Endothelial cell of umbilical vein (primary cell): ENCODE measurements around the gene OR6K3.

ENCODE experiments used
- EZH2 ChIP-seq: IDR thresholded peaks from 2 replicates; pipeline ENCODE4 v1.6.1; 2012; ENCODE audit warnings: borderline replicate concordance, low read depth, mild to moderate bottlenecking, moderate library complexity, low read length, inconsistent platforms; ENCODE audit not compliant: severe bottlenecking
- GATA2 ChIP-seq: IDR thresholded peaks from 2 replicates; pipeline ENCODE4 v1.7.0; 2011; ENCODE audit warnings: low read depth, mild to moderate bottlenecking, moderate library complexity, mixed read lengths, low read length; ENCODE audit not compliant: insufficient read length, insufficient read depth
- JUN ChIP-seq: IDR thresholded peaks from 2 replicates; pipeline ENCODE4 v1.6.1; 2011; ENCODE audit warnings: borderline replicate concordance, low read depth; ENCODE audit not compliant: insufficient read length, insufficient read depth
- MYC ChIP-seq: IDR thresholded peaks from one replicate; pipeline ENCODE4 v1.6.1; 2011; ENCODE audit warnings: mild to moderate bottlenecking, low read depth, low read length
- POLR2A ChIP-seq: IDR thresholded peaks from 2 replicates; pipeline ENCODE4 v1.6.1; 2012; ENCODE audit warnings: low read depth, mild to moderate bottlenecking, control low read depth, low read length
- POLR2AphosphoS5 ChIP-seq: IDR thresholded peaks from 2 replicates; pipeline ENCODE4 v1.6.1; 2012; ENCODE audit warnings: low read depth, mild to moderate bottlenecking, control low read depth, low read length, moderate library complexity; ENCODE audit not compliant: insufficient read depth
- TF ChIP-seq, protein P1 (sequence below), 2 donors: IDR thresholded peaks; 1 replicate in 1 of 2; 2 replicates in 1 of 2; pipeline ENCODE4 v1.5.1; 2011; ENCODE audit warnings: low read length in 2 of 2, mild to moderate bottlenecking in 2 of 2, moderate library complexity in 2 of 2, control low read depth in 1 of 2, inconsistent platforms in 1 of 2, low read depth in 1 of 2; ENCODE audit not compliant: insufficient read depth in 1 of 2; ENCODE audit errors: extremely low read depth in 1 of 2
- TF ChIP-seq, protein P2 (sequence below): IDR thresholded peaks from 2 replicates; pipeline ENCODE4 v1.6.1; 2011; ENCODE audit not compliant: insufficient read depth, insufficient read length

DNA sequence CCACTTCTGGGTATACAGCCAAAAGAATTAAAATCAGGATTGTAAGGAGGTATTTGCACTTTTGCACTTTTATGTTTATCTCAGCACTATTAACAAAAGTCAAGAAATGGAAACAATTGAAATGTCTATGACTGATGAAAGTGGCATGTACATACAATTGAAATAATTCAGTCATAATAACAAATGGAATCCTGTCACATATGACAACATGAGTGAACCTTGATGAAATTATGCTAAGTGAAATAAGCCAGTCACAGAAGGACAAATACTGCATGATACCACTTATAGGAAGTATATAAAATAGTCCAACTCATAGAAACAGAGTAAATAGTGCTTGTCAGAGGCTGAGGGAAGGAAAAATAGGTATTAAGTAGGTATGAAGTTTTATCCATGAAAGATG, 30.6 kb downstream of the OR6K3 start:
- TF ChIP-seq EZH2 (no peak), GATA2 (no peak), POLR2A (no peak), JUN (no peak), POLR2AphosphoS5 (no peak), MYC (no peak)
- TF ChIP-seq, protein P1, sequence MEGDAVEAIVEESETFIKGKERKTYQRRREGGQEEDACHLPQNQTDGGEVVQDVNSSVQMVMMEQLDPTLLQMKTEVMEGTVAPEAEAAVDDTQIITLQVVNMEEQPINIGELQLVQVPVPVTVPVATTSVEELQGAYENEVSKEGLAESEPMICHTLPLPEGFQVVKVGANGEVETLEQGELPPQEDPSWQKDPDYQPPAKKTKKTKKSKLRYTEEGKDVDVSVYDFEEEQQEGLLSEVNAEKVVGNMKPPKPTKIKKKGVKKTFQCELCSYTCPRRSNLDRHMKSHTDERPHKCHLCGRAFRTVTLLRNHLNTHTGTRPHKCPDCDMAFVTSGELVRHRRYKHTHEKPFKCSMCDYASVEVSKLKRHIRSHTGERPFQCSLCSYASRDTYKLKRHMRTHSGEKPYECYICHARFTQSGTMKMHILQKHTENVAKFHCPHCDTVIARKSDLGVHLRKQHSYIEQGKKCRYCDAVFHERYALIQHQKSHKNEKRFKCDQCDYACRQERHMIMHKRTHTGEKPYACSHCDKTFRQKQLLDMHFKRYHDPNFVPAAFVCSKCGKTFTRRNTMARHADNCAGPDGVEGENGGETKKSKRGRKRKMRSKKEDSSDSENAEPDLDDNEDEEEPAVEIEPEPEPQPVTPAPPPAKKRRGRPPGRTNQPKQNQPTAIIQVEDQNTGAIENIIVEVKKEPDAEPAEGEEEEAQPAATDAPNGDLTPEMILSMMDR (IDR thresholded peaks at IDR 0.05; ENCODE audit: extremely low read depth in 1 of 2, insufficient read depth in 1 of 2, low read depth in 1 of 2, low read length in 2 of 2), result no peak
- TF ChIP-seq, protein P2, sequence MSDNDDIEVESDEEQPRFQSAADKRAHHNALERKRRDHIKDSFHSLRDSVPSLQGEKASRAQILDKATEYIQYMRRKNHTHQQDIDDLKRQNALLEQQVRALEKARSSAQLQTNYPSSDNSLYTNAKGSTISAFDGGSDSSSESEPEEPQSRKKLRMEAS, result no peak
